Nephron (organoid): ENCODE measurements around the gene L2HGDH.
A peak's percentile ranks its signal among the peaks of the same experiment; 100 is the strongest.

Experiments used
- H3K27ac Mint-ChIP-seq, 3 experiments: 2 replicates each; pipeline ENCODE4 v1.8.0; 2020; ENCODE audit warnings: mixed read lengths in 3 of 3, mild to moderate bottlenecking in 2 of 3, moderate library complexity in 1 of 3
- H3K27me3 Mint-ChIP-seq: 2 replicates; pipeline ENCODE4 v1.8.0; 2021; ENCODE audit warnings: low read depth, mild to moderate bottlenecking, moderate library complexity, mixed read lengths
- H3K36me3 Mint-ChIP-seq: 2 replicates; pipeline ENCODE4 v1.8.0; 2020; ENCODE audit warnings: low read depth, mixed read lengths
- H3K4me1 Mint-ChIP-seq: 2 replicates; pipeline ENCODE4 v1.8.0; 2020; ENCODE audit warnings: mixed read lengths
- H3K4me3 Mint-ChIP-seq, 3 experiments: 2 replicates each; pipeline ENCODE4 v1.8.0; 2020; ENCODE audit warnings: mild to moderate bottlenecking in 3 of 3, mixed read lengths in 3 of 3, moderate library complexity in 2 of 3
- H3K9me3 Mint-ChIP-seq: 2 replicates; pipeline ENCODE4 v1.8.0; 2020; ENCODE audit warnings: mixed read lengths
- TF ChIP-seq, protein P1 (sequence below), 3 experiments: fragments of 200-600 bp; sonication (generic); IDR thresholded peaks; one replicate each; pipeline ENCODE4 v1.5.0; 2021; ENCODE audit warnings: antibody characterized with exemption in 3 of 3; ENCODE audit not compliant: unreplicated experiment in 3 of 3

L2HGDH gene

DNA sequence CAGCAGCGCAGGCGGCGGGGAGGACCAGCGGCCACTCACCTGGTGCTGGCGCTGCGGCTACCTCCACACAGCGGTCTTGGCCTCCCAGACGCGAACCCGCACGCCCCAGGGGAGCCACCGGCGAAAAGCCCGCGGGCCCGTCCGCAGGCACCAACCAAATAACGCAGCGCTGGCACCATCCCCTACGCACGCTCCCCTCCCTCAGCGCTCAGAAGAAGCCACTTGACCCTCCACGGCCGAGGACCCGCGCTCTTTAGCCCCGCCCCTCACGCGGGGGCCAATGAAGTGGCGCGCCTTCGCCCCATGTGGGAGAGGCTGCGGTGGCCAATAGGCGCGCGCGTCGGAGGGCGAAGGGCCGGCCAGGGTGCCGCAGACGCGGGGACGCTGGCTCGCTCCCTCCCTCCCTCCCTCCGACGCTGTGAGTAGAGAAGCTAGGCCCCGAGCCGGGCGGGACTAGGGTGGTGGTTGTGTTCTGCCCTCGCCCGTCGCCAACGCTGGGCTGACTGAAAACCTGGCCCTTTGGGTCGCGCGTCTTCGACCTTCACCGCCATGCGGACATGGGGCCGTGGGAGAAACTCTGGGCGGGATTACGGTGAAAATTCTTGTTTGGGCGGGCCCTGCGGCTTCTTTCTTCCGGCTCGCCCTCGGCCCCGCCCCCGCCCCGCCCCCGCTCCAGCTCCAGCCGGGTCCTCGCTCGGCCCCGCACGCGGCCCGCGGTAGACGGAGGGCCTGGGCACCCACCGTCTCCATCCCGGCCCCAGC is at the start of gene L2HGDH, which contains the start of gene DMAC2L:
L2HGDH (minus strand) TSS at position 258 of the 762 bp plus-strand sequence; CDS start at position 179, 79 bp downstream.
DMAC2L (plus strand) TSS at position 353 of the 762 bp plus-strand sequence. CDS start 9,164 bp downstream, outside the sequence.
- Mint-ChIP-seq H3K27ac (peak within 1 kb of the TSS; percentile 96 to 99 (median 97)), H3K36me3 (peaks cover 31% of the 10 kb centered on the region), H3K4me1 (peaks cover 23% of the 10 kb centered on the region), H3K9me3 (peaks cover 20% of the 10 kb centered on the region), H3K27me3 (no peaks in the 10 kb centered on the region), H3K4me3 (peak within 1 kb of the TSS; percentile 94 to 98 (median 97))
- TF ChIP-seq, protein P1, sequence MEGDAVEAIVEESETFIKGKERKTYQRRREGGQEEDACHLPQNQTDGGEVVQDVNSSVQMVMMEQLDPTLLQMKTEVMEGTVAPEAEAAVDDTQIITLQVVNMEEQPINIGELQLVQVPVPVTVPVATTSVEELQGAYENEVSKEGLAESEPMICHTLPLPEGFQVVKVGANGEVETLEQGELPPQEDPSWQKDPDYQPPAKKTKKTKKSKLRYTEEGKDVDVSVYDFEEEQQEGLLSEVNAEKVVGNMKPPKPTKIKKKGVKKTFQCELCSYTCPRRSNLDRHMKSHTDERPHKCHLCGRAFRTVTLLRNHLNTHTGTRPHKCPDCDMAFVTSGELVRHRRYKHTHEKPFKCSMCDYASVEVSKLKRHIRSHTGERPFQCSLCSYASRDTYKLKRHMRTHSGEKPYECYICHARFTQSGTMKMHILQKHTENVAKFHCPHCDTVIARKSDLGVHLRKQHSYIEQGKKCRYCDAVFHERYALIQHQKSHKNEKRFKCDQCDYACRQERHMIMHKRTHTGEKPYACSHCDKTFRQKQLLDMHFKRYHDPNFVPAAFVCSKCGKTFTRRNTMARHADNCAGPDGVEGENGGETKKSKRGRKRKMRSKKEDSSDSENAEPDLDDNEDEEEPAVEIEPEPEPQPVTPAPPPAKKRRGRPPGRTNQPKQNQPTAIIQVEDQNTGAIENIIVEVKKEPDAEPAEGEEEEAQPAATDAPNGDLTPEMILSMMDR (IDR thresholded peaks at IDR 0.05; ENCODE audit: unreplicated experiment in 3 of 3), result peak in 1 of 3 experiments; percentile 1

DNA sequence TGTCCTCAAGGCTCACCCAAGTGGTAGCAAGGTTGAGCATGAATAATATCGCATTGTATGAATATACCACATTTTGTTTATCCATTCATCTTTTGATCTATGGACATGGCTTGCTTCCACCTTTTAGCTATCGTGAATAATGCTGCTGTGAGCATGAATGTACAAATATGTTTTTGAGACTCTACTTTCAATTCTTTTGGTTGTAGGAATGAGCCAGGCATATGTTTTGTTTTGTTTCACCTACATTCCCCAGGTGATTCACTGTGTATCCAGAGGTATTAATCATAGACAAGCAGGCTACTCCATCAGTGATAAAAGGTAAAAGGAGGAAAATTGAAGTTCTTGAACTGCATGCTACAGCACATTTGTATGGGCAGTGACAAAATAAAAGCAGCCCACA is 48.8 kb upstream of the L2HGDH start:
- Mint-ChIP-seq H3K9me3 (no peaks in the 10 kb centered on the region), H3K4me3 (no peak overlapping the region), H3K27me3 (no peaks in the 10 kb centered on the region), H3K36me3 (no peaks in the 10 kb centered on the region), H3K4me1 (peaks cover 18% of the 10 kb centered on the region), H3K27ac (no peak overlapping the region)
- TF ChIP-seq, protein P1 (IDR thresholded peaks at IDR 0.05; ENCODE audit: unreplicated experiment in 3 of 3), result no peak

DNA sequence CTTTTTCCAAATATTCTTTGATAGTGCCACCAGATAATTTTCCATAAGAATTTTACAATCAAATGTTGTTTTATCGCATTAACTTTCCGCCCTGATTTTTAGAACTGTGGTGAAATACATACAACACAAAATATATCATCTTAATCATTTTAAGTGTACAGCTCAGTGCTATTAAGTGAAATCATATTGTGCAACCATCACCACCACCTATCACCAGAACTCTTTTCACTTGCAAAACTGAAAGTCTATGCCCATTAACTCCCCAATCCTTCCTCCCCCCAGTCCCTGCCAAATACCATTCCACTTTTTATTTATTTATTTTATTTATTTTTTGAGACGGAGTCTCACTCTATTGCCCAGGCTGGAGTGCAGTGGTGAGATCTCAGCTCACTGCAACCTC is 48.1 kb upstream of the L2HGDH start:
- H3K27ac Mint-ChIP-seq, result no peak overlapping the region
- H3K36me3 Mint-ChIP-seq, result no peaks in the 10 kb centered on the region
- H3K4me1 Mint-ChIP-seq, result peaks cover 18% of the 10 kb centered on the region
- no peak overlapping the region for H3K4me3 Mint-ChIP-seq
- TF ChIP-seq, protein P1 (IDR thresholded peaks at IDR 0.05; ENCODE audit: unreplicated experiment in 3 of 3), result no peak
- H3K9me3 Mint-ChIP-seq, result no peaks in the 10 kb centered on the region
- no peaks in the 10 kb centered on the region for H3K27me3 Mint-ChIP-seq

DNA sequence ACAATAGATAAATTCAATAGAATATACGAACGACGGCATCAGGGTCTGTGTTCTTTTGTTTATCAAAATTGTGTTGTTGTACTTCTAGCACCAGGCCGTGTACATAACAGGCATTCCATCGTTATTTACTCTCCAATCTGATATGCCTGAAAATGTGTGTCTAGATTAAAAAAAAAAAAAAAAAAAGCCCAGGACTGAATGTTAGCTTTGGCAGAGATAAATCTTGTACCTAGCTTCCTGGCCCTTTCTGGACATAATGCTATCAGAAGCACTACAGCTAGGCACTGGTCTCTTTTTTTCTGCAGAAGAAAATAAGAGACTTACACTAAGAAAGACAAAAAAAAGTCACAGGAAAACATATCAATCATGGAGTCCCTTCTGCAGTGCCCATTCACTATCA is 47.6 kb upstream of the L2HGDH start:
- TF ChIP-seq, protein P1 (IDR thresholded peaks at IDR 0.05; ENCODE audit: unreplicated experiment in 3 of 3), result no peak
- Mint-ChIP-seq H3K4me3 (no peak overlapping the region), H3K36me3 (no peaks in the 10 kb centered on the region), H3K4me1 (peaks cover 18% of the 10 kb centered on the region), H3K27ac (no peak overlapping the region), H3K9me3 (no peaks in the 10 kb centered on the region), H3K27me3 (no peaks in the 10 kb centered on the region)

DNA sequence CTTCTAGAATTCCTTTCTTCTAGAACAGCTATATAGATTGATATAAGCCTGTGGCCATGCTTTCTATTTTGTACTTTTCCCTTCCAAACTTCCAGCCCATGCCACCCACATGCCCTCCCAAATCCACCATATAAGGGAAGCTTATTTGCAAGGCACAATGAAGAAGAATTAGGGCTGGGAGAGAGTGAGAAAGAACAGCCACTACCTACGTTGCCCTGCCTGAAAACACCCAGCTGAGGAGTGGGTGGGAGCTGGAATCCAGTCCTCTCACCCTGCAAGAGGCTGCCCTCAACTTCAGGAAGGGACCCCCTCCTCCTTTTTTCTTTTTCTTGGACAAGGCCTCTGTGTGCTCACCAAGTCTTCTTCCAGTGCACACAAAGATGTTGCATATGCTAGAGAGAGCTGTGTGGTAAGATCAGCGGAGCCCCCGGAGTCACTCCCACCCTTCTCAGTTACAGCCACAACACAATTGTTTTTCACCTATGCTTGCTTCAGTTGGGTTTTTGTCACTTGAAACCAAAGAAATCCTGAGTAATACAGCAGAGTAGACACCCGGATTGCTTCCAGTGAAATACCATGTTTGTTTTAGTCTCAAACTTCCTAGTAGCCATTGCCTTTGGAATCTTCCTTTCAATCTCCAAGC is 45.8 kb upstream of the L2HGDH start:
- Mint-ChIP-seq H3K27me3 (no peaks in the 10 kb centered on the region), H3K27ac (peak overlapping the region in 2 of 3 experiments; percentile 15 to 44), H3K9me3 (no peaks in the 10 kb centered on the region), H3K36me3 (no peaks in the 10 kb centered on the region), H3K4me1 (peaks cover 23% of the 10 kb centered on the region), H3K4me3 (no peak overlapping the region)
- TF ChIP-seq, protein P1 (IDR thresholded peaks at IDR 0.05; ENCODE audit: unreplicated experiment in 3 of 3), result no peak
